NOMO-1 treated with DMSO at 0.1 percent for 48 hours (cell line): Measurements from ENCODE around the gene EPDR1.

Experiments
- DNase-seq: peaks from one replicate; lab custom pipeline; 2025; ENCODE audit not compliant: unreplicated experiment; lab: John Stamatoyannopoulos, UW

Gene EPDR1

DNA sequence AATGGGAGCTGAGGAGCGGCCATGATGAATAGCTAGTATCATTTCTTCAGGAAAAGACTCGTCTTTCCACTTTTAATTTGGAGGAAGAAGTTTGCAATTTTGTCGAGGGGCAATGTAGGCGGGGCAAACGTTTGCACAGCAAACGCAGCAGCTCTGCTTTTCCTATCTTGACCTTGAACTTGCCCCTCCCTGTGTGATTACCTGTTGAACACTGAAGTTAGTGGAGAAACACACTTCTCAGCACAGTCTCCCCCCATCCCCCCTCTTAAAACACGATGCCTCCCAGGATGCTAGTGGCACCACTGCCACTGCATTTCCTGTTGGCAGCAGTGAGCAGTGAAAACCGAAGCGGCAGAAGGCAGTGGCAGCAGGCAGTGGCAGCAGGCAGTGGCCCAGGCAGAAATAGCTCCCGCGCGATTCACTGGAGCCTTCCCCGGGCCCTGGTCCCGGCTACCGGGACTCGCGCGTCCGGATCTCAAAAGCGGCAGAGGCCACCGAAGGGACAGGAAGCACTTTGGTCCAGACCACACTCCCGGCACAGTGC lies at the start of gene EPDR1:
Gene EPDR1 (plus strand): TSS at position 336 of the 544 bp plus-strand sequence. CDS start 300 bp downstream, outside the sequence.
- peak; percentile 49 for DNase-seq

GRCh38 chr7:37882086-37882485 lies 38.4 kb upstream of the EPDR1 start:
- no peak for DNase-seq

GRCh38 chr7:37893359-37893758 lies 27.1 kb upstream of the EPDR1 start:
- no peak for DNase-seq

GRCh38 chr7:37894671-37895070 lies 25.8 kb upstream of the EPDR1 start:
- DNase-seq, result no peak

DNA sequence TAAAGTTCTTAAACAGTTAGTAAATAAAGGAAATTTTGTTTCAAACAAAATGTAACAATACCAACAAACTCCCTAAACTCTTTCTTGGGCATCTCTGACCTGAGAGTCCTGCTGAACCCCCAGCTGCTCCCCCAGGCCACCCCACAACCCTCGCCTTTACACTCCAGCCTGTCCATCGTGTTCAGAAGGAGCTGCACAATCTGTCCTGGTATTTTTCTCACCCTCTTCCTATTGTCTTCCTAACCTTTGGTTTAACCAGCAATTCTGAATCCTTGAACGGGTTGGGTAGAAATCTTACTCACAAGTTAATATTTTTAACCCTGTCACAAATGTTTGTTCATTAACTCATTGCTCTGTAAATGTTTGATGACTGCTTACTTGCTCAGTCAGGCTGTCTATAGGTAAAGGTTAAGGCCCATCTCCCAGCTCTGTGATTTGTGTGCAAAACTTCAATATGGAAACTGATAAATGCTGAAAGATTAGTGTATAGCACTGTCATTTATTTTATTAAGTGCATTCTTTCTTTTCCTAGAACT lies 20.7 kb upstream of the EPDR1 start:
- no peak for DNase-seq

DNA sequence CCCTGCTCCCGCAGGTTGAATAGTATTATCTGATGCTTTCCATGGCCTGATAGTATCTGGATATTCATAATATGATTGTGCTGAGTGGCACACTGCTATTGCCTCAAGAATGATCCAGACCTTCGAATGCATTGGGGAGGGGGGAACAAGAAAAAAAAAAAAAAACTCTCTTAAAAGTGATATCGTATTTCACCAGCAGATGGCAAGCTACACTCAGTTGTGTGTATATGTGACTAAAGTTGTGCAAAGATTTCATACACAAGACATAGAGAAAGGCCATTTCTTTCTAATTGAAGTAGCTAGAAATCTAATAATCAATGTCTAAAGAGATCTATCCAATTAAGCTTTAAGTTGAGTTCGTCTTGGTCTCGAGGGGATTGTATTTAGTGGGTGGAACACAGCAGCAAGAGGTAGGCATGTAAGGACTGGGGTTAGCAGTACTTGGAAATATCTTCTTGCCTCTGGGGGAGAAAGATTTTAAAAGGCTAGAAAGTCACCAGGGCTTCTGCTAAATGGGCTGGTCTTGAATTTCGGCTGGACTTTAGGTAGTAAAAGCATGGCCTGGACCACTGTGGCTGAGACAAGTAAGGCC lies 19.1 kb upstream of the EPDR1 start:
- DNase-seq, result peak; percentile 16

DNA sequence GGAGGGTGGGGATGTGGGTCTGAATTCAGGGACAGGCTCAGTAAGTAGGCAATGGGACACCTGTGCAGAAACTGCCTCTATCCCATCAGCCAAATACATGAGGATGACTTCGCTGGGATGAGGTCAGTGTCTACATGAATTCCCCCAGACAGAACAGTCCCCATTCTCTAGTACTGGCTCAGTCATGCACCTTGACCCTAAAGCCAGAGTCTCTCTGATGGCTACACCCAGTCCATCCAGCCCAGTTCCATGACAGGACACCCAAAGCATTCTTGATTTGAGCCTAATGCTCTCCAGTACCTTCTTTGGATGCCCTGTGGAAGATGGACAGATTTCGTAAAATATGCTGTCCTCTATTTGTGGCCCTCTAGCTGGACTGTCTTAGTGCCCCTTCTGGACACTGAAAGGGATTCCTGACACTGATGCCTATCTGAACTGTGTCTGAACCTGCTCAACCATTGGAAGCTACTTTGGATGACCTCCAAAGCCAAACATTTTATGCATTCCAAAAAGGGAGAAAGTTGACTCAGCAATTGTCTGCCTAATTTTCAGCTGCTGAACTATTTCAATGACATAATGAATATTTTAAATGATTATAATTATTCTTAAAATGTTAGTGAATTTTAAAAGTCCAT lies 18.4 kb upstream of the EPDR1 start:
- DNase-seq, result no peak

- DNase-seq, result no peak
Measured at GRCh38 chr7:37908221-37908788, 12.1 kb upstream of the EPDR1 start.

DNA sequence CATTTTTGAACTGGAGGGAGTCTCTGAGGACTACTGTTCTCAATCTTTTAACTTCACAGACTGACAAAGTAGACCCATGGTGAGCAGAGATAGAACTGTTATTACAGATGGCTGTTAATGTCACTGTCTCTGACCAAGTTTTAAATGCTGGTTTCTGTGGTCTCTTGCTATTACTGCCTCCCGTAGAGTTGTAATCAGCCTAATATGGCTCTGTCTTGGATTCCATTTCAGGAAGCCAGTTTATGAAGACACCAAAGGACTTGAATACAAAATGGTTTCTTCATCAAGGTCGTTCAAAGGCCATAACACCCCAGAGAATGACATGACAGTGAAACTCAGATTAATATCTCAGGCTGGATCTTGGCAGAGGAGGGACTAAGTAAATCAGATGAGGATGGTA lies 7.7 kb upstream of the EPDR1 start:
- DNase-seq, result no peak

DNA sequence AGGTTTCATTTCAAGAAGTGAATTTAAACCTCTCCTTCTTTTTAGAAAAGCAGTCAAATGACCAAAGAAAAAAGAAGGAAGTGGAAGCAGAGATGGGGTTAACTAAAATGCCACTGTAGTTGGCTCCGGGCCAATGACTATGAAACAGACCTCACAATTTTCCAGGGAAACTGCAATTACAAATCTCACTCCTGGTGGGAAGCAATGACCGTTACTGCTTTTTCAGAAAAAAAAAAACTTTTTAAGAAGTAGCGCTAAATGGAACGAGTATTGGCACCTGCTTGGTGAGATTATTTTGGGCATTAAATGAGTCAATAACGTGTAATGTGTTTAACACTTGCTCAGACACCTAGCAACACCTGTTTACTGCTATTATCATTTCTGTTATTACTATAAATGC lies 5.0 kb upstream of the EPDR1 start:
- peak; percentile 53 for DNase-seq

DNA sequence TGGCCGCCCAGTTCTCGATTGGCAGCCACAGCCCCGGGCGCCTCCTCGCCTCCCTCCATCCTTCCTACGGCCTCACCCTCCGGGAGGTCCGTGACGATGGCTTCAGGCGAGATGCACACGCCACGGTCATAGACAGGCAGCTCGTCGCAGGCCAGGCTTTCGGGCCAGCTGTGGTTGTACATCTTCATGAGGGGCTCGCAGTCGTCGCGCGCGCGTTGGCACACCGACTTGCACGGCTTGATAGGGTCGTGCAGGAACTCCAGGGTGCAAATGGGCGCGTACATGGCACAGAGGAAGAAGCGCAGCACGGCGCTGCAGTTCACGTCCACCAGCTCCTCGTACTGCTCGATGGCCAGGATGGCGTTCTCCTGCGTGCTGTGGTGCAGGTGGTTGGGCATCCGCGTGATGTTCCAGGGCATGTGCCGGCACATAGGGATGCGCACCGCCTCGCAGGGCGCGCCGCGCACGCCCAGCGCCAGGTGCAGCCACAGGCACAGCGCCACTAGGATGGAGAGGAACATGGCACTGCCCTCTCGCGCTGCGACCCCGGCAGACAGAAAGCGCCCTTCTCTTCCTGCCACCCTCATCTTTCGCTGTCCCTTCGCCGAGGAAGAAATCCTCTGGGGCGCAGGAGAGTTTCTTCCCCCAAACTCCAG lies 4.3 kb upstream of the EPDR1 start:
- peak; percentile 9 for DNase-seq

- DNase-seq, result peak; percentile 17
Measured at GRCh38 chr7:37916673-37917660, 3.5 kb upstream of the EPDR1 start, which contains the start of gene SFRP4. TSS of gene SFRP4 (minus strand) at chr7:37916817. CDS start at chr7:37916537, 280 bp downstream.

GRCh38 chr7:37918526-37918925 lies 1.9 kb upstream of the EPDR1 start:
- no peak for DNase-seq

DNA sequence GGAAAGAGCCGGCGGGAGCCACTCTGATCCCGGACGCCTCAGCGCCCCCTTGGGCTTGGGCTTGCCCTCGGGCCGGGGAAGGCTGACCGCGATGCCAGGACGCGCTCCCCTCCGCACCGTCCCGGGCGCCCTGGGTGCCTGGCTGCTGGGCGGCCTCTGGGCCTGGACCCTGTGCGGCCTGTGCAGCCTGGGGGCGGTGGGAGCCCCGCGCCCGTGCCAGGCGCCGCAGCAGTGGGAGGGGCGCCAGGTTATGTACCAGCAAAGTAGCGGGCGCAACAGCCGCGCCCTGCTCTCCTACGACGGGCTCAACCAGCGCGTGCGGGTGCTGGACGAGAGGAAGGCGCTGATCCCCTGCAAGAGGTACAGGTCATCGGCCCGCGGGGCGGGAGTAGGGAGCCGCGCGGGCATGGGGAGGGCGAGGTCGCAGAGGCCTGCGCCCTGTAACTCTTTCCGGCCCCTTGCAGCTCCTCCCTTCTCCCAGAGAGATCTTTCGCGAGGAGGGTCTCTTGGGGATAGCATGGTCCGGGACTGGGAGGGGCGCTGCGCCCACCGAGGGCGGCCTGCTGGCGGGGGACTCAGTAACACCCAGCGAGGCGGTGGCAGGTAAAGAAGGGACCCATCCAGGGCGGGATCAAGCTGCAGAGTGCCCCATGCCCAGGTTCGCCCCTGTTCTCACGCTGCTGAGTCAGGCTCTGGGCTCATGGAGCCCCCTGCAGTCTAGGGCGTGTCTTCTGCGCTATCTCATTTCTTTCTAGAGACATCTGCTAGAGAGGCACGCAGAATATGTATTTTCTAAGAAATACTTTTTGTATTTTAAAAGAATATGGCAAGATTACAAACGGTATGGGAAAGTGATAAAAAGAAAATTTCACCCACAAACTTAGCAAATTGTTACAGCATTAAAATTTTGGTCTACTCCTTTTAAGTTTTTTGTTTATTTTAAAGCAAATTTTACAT lies 687 bp downstream of the EPDR1 start:
- DNase-seq, result peak; percentile 30

GRCh38 chr7:37921876-37922275 lies 1.4 kb downstream of the EPDR1 start:
- no peak for DNase-seq

DNA sequence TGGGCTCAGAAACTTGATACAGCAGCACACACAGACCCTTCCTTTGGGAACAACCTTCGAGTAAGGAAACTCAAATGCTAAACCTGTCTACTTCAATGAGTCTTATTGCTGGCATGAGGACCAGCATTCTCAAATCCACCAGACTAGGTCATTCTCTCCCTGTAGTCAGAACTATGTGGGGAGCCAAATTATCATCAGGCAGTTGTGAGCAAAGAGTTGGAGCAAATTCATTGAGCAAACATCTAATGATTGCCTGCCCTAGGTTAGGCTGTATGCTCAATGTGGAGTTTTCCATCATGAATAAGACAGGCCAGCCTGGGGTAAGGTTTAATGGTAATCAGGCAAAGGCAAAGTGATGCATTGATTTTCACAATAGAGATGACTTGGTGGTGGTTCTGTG lies 3.6 kb downstream of the EPDR1 start:
- no peak for DNase-seq

- DNase-seq, result no peak
Measured at GRCh38 chr7:37924491-37925041, 4.1 kb downstream of the EPDR1 start.

GRCh38 chr7:37925620-37926019 lies 5.2 kb downstream of the EPDR1 start:
- no peak for DNase-seq
